ENCODE data around the gene MAN2B2.
"Not testable (repeated sequence)": the region's sequence is repeated elsewhere in the genome, so short reads cannot be mapped to it uniquely, and the experiment has no call there.

Gene MAN2B2

GRCh38 chr4:6641971-6642320 is 67.0 kb downstream of the MAN2B2 start:
- no peak for DNase-seq (ENCODE audit: low read depth in 2 of 2)

GRCh38 chr4:6643141-6643847 is 68.3 kb downstream of the MAN2B2 start:
- DNase-seq (ENCODE audit: low read depth in 2 of 2): no peak

GRCh38 chr4:6644792-6645530 is 70.0 kb downstream of the MAN2B2 start:
- no peak for DNase-seq (ENCODE audit: low read depth in 2 of 2)

- no peak for DNase-seq (ENCODE audit: low read depth in 2 of 2)
These were observed 72.2 kb downstream of the MAN2B2 start for GRCh38 chr4:6647169-6647568.

GRCh38 chr4:6647582-6648230 is 72.7 kb downstream of the MAN2B2 start:
- DNase-seq (ENCODE audit: low read depth in 2 of 2): no peak

GRCh38 chr4:6649216-6649615 is 74.2 kb downstream of the MAN2B2 start:
- DNase-seq (ENCODE audit: low read depth in 2 of 2): no peak

- DNase-seq (ENCODE audit: low read depth in 2 of 2): not testable (repeated sequence)
These were observed 79.2 kb downstream of the MAN2B2 start for GRCh38 chr4:6654211-6654610.

GRCh38 chr4:6655291-6655690 is 80.3 kb downstream of the MAN2B2 start:
- not testable (repeated sequence) for DNase-seq (ENCODE audit: low read depth in 2 of 2)

- DNase-seq (ENCODE audit: low read depth in 2 of 2): no peak
These were observed 80.9 kb downstream of the MAN2B2 start for GRCh38 chr4:6655924-6656323.

- DNase-seq (ENCODE audit: low read depth in 2 of 2): no peak
These were observed 82.5 kb downstream of the MAN2B2 start for GRCh38 chr4:6657242-6658208.

GRCh38 chr4:6658209-6658595 is 83.2 kb downstream of the MAN2B2 start:
- DNase-seq (ENCODE audit: low read depth in 2 of 2): no peak

- DNase-seq (ENCODE audit: low read depth in 2 of 2): peak; percentile 31 to 39
These were observed 83.6 kb downstream of the MAN2B2 start for GRCh38 chr4:6658597-6659075.

GRCh38 chr4:6659897-6660296 is 84.9 kb downstream of the MAN2B2 start:
- DNase-seq (ENCODE audit: low read depth in 2 of 2): no peak

GRCh38 chr4:6660430-6660829 is 85.4 kb downstream of the MAN2B2 start:
- DNase-seq (ENCODE audit: low read depth in 2 of 2): no peak

- DNase-seq (ENCODE audit: low read depth in 2 of 2): no peak
These were observed 87.6 kb downstream of the MAN2B2 start for GRCh38 chr4:6662591-6662990.

- no peak for DNase-seq (ENCODE audit: low read depth in 2 of 2)
These were observed 88.8 kb downstream of the MAN2B2 start for GRCh38 chr4:6663596-6664393.

GRCh38 chr4:6665320-6665654 is 90.3 kb downstream of the MAN2B2 start:
- no peak for DNase-seq (ENCODE audit: low read depth in 2 of 2)

GRCh38 chr4:6668391-6668790 is 93.4 kb downstream of the MAN2B2 start:
- DNase-seq (ENCODE audit: low read depth in 2 of 2): no peak

- no peak for DNase-seq (ENCODE audit: low read depth in 2 of 2)
These were observed 96.7 kb downstream of the MAN2B2 start for GRCh38 chr4:6671648-6672047.

GRCh38 chr4:6672131-6672530 is 97.1 kb downstream of the MAN2B2 start:
- no peak for DNase-seq (ENCODE audit: low read depth in 2 of 2)

All from stimulated activated CD4-positive, alpha-beta T cell treated with anti-CD3 and anti-CD28 coated beads, Interleukin-4, amount 100 ng/mL, for 48 hours (primary cell).